Measurements from ENCODE around the gene LRIG2.
A peak's percentile ranks its signal among the peaks of the same experiment; 100 is the strongest.
"Not testable (repeated sequence)": the region's sequence is repeated elsewhere in the genome, so short reads cannot be mapped to it uniquely, and the experiment has no call there.

The LRIG2 gene

GRCh38 chr1:113072757-113073478, at the start of gene LRIG2:
Gene LRIG2, plus strand, starts transcription at chr1:113073198. Its CDS starts 209 bp downstream, at chr1:113073407.
- DNase-seq: peak; percentile 99

GRCh38 chr1:113023316-113023715, 49.7 kb upstream of the LRIG2 start:
- DNase-seq: not testable (repeated sequence)

- no peak for DNase-seq
These were observed 46.0 kb upstream of the LRIG2 start for GRCh38 chr1:113027007-113027406.

- no peak for DNase-seq
These were observed 45.5 kb upstream of the LRIG2 start for GRCh38 chr1:113027449-113027848.

GRCh38 chr1:113029822-113030221, 43.2 kb upstream of the LRIG2 start:
- DNase-seq: no peak

GRCh38 chr1:113031171-113031933, 41.6 kb upstream of the LRIG2 start:
- DNase-seq: no peak

GRCh38 chr1:113035086-113035485, 37.9 kb upstream of the LRIG2 start:
- no peak for DNase-seq

GRCh38 chr1:113036639-113037321, 36.2 kb upstream of the LRIG2 start:
- no peak for DNase-seq

- DNase-seq: no peak
These were observed 33.0 kb upstream of the LRIG2 start for GRCh38 chr1:113040041-113040440.

GRCh38 chr1:113040718-113041412, 32.1 kb upstream of the LRIG2 start:
- DNase-seq: no peak

GRCh38 chr1:113041569-113042284, 31.3 kb upstream of the LRIG2 start:
- peak; percentile 54 for DNase-seq

- DNase-seq: peak; percentile 88
These were observed 30.5 kb upstream of the LRIG2 start for GRCh38 chr1:113042285-113043143.

GRCh38 chr1:113043144-113043488, 29.9 kb upstream of the LRIG2 start:
- not testable (repeated sequence) for DNase-seq

- peak; percentile 34 for DNase-seq
These were observed 26.4 kb upstream of the LRIG2 start for GRCh38 chr1:113046569-113046968.

- DNase-seq: no peak
These were observed 24.9 kb upstream of the LRIG2 start for GRCh38 chr1:113048064-113048463.

- no peak for DNase-seq
These were observed 19.5 kb upstream of the LRIG2 start for GRCh38 chr1:113053344-113054126.

GRCh38 chr1:113055570-113055969, 17.4 kb upstream of the LRIG2 start:
- DNase-seq: no peak

GRCh38 chr1:113057006-113057405, 16.0 kb upstream of the LRIG2 start:
- DNase-seq: peak; percentile 77

GRCh38 chr1:113058941-113059706, 13.9 kb upstream of the LRIG2 start:
- peak; percentile 88 for DNase-seq

- not testable (repeated sequence) for DNase-seq
These were observed 9.5 kb upstream of the LRIG2 start for GRCh38 chr1:113063456-113063855.

Measured in eye (tissue), 1 donor.